GM18873 (cell line): ENCODE results near the gene MRPL55.

Experiments
- ATAC-seq: cut with Tn5 transposase; IDR thresholded peaks from one replicate; pipeline ENCODE4 v1.9.1; 2021; ENCODE audit warnings: mild to moderate bottlenecking, moderate library complexity, moderate number of reproducible peaks; ENCODE audit not compliant: unreplicated experiment, low FRiP score

The MRPL55 gene

GRCh38 chr1:228148196-228148861 lies 39.2 kb upstream of the MRPL55 start:
- no peak for ATAC-seq

- ATAC-seq = no peak
Observed at GRCh38 chr1:228147768-228148167, 38.7 kb upstream of the MRPL55 start.

- ATAC-seq = no peak
Observed at GRCh38 chr1:228147151-228147693, 38.1 kb upstream of the MRPL55 start.

GRCh38 chr1:228146417-228147150 lies 37.5 kb upstream of the MRPL55 start:
- ATAC-seq = no peak

- ATAC-seq = no peak
Observed at GRCh38 chr1:228145463-228146416, 36.6 kb upstream of the MRPL55 start.

GRCh38 chr1:228144993-228145343 lies 35.9 kb upstream of the MRPL55 start:
- ATAC-seq = no peak

GRCh38 chr1:228144193-228144992 lies 35.3 kb upstream of the MRPL55 start:
- ATAC-seq = no peak

- no peak for ATAC-seq
Observed at GRCh38 chr1:228143480-228144192, 34.5 kb upstream of the MRPL55 start.

GRCh38 chr1:228142701-228143136 lies 33.6 kb upstream of the MRPL55 start:
- ATAC-seq = no peak

GRCh38 chr1:228142155-228142691 lies 33.1 kb upstream of the MRPL55 start:
- no peak for ATAC-seq

- no peak for ATAC-seq
Observed at GRCh38 chr1:228141226-228142044, 32.3 kb upstream of the MRPL55 start.

- no peak for ATAC-seq
Observed at GRCh38 chr1:228140724-228141225, 31.7 kb upstream of the MRPL55 start.

GRCh38 chr1:228139931-228140723 lies 31.0 kb upstream of the MRPL55 start, which contains the start of gene GUK1:
Gene GUK1 (plus strand): TSS chr1:228140279. CDS start chr1:228140303, 24 bp downstream.
- peak; percentile 88 for ATAC-seq

GRCh38 chr1:228139406-228139930 lies 30.4 kb upstream of the MRPL55 start:
- no peak for ATAC-seq

GRCh38 chr1:228136901-228137300 lies 27.8 kb upstream of the MRPL55 start:
- no peak for ATAC-seq

- ATAC-seq = no peak
Observed at GRCh38 chr1:228134591-228134990, 25.5 kb upstream of the MRPL55 start.

- ATAC-seq = no peak
Observed at GRCh38 chr1:228131766-228132165, 22.7 kb upstream of the MRPL55 start.
